Measurements from ENCODE around the gene MAST3.

DNA sequence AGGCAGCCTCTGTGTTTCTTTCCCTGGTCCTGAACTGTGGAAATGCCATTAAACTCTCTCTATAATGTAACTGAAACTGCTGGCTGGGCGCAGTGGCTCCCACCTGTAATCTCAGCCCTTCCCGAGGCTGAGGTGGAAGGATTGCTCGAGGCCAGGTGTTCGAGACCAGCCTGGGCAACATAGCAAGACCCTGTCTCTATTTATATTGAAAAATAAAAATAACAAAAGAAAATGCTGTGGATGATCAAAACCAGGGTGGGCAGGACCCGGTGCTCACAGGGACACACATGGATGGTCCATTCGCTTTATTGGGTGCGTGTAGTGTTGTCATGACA is 98.9 kb downstream of the MAST3 start:
- TF ChIP-seq, protein P1, sequence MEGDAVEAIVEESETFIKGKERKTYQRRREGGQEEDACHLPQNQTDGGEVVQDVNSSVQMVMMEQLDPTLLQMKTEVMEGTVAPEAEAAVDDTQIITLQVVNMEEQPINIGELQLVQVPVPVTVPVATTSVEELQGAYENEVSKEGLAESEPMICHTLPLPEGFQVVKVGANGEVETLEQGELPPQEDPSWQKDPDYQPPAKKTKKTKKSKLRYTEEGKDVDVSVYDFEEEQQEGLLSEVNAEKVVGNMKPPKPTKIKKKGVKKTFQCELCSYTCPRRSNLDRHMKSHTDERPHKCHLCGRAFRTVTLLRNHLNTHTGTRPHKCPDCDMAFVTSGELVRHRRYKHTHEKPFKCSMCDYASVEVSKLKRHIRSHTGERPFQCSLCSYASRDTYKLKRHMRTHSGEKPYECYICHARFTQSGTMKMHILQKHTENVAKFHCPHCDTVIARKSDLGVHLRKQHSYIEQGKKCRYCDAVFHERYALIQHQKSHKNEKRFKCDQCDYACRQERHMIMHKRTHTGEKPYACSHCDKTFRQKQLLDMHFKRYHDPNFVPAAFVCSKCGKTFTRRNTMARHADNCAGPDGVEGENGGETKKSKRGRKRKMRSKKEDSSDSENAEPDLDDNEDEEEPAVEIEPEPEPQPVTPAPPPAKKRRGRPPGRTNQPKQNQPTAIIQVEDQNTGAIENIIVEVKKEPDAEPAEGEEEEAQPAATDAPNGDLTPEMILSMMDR (conservative IDR thresholded peaks at IDR 0.05; ENCODE audit: low read length) = no peak
- no peak for TF ChIP-seq EZH2phosphoT487 (IDR thresholded peaks at IDR 0.05; ENCODE audit: borderline replicate concordance, low read depth, low read length)
